GM21390 (cell line): Measurements from ENCODE around the gene KCNF1.

Source experiments
- ATAC-seq: cut with Tn5 transposase; IDR thresholded peaks from one replicate; pipeline ENCODE4 v1.9.1; 2021; ENCODE audit not compliant: unreplicated experiment

Gene KCNF1

GRCh38 chr2:10901160-10901939 lies 10.4 kb upstream of the KCNF1 start:
- ATAC-seq: no peak

- ATAC-seq: no peak
These were observed 7.9 kb upstream of the KCNF1 start for GRCh38 chr2:10903861-10904210.

GRCh38 chr2:10904455-10904854 lies 7.3 kb upstream of the KCNF1 start:
- no peak for ATAC-seq

GRCh38 chr2:10905006-10905861 lies 6.5 kb upstream of the KCNF1 start:
- ATAC-seq: no peak

- no peak for ATAC-seq
These were observed 5.9 kb upstream of the KCNF1 start for GRCh38 chr2:10905862-10906143.

- ATAC-seq: no peak
These were observed 4.7 kb upstream of the KCNF1 start for GRCh38 chr2:10906926-10907625.

GRCh38 chr2:10908195-10908594 lies 3.5 kb upstream of the KCNF1 start:
- no peak for ATAC-seq

- no peak for ATAC-seq
These were observed 2.4 kb upstream of the KCNF1 start for GRCh38 chr2:10909050-10909995.

- no peak for ATAC-seq
These were observed 1.8 kb upstream of the KCNF1 start for GRCh38 chr2:10909996-10910341.

- no peak for ATAC-seq
These were observed 1.1 kb upstream of the KCNF1 start for GRCh38 chr2:10910625-10911024.

GRCh38 chr2:10912076-10912731 lies 470 bp downstream of the KCNF1 start:
- ATAC-seq: no peak

- ATAC-seq: no peak
These were observed 1.2 kb downstream of the KCNF1 start for GRCh38 chr2:10912796-10913455.

GRCh38 chr2:10913501-10914271 lies 2.0 kb downstream of the KCNF1 start:
- ATAC-seq: no peak

- no peak for ATAC-seq
These were observed 2.5 kb downstream of the KCNF1 start for GRCh38 chr2:10914272-10914693.

- no peak for ATAC-seq
These were observed 3.5 kb downstream of the KCNF1 start for GRCh38 chr2:10915236-10915635.

GRCh38 chr2:10915731-10916276 lies 4.1 kb downstream of the KCNF1 start:
- no peak for ATAC-seq

GRCh38 chr2:10916953-10917352 lies 5.2 kb downstream of the KCNF1 start:
- ATAC-seq: no peak

GRCh38 chr2:10917927-10918326 lies 6.2 kb downstream of the KCNF1 start:
- no peak for ATAC-seq
